ENCODE results near the gene MYBBP1A.

The MYBBP1A gene

DNA sequence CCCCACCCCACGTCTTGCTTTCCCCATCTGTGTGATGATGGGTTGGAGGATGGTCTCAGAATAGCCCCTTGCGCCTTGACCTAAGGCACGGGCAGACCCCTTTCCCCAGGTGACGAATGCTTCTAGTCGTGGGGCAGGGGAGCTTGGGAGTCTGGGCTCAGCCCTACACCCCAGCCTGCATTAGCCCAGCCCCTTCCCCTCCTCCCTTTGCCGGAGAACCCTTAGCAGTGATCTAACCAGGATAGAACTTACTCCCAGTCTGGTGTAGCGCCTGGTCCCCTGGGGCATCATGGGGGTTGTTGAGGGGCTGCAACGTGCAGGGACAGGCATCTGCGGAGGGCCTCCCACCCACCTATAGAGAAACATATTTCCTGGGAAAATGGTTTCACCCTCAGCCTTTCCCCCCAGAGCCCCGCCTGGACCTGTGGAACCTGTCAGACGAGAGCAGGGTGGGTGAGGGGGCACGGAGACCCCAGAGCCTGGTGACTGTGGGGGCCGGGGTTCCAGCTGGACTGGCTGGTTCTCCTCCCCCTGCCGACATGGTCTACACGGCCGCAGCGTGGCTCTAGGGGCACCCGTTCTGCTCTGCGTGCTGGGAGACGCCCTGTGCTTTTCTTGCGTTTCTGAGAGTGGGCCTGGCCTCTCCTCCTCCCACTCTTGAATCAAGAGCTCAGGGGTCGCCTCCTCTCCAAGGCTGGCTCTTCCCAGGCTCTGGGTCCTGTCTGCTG, 33.9 kb upstream of the MYBBP1A start:
- TF ChIP-seq, protein P1, sequence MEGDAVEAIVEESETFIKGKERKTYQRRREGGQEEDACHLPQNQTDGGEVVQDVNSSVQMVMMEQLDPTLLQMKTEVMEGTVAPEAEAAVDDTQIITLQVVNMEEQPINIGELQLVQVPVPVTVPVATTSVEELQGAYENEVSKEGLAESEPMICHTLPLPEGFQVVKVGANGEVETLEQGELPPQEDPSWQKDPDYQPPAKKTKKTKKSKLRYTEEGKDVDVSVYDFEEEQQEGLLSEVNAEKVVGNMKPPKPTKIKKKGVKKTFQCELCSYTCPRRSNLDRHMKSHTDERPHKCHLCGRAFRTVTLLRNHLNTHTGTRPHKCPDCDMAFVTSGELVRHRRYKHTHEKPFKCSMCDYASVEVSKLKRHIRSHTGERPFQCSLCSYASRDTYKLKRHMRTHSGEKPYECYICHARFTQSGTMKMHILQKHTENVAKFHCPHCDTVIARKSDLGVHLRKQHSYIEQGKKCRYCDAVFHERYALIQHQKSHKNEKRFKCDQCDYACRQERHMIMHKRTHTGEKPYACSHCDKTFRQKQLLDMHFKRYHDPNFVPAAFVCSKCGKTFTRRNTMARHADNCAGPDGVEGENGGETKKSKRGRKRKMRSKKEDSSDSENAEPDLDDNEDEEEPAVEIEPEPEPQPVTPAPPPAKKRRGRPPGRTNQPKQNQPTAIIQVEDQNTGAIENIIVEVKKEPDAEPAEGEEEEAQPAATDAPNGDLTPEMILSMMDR (IDR thresholded peaks at IDR 0.05; ENCODE audit: low read depth, low read length, poor library complexity, severe bottlenecking): no peak
- TF ChIP-seq EZH2phosphoT487 (IDR thresholded peaks at IDR 0.05; ENCODE audit: borderline replicate concordance, low read length): no peak
- no peaks in the 10 kb centered on the region for H3K9me3 ChIP-seq (ENCODE audit: control insufficient read depth, insufficient read depth, low read length)
- no peak overlapping the region for H3K27ac ChIP-seq (ENCODE audit: low read depth, low read length)
- H3K9me2 ChIP-seq (replicated peaks; ENCODE audit: control insufficient read depth, low read length): no peaks in the 10 kb centered on the region
- H3K4me3 ChIP-seq (ENCODE audit: low read length): no peak overlapping the region
- H3F3A ChIP-seq (ENCODE audit: control insufficient read depth, insufficient read depth): no peaks in the 10 kb centered on the region
- no peaks in the 10 kb centered on the region for H3K4me1 ChIP-seq (ENCODE audit: control insufficient read depth, low read length)
- H3K36me3 ChIP-seq (ENCODE audit: control insufficient read depth, low read length): no peaks in the 10 kb centered on the region
- H3K27me3 ChIP-seq (ENCODE audit: control insufficient read depth, low read length): peaks cover 31% of the 10 kb centered on the region
- no peaks in the 10 kb centered on the region for H4K20me1 ChIP-seq (ENCODE audit: control insufficient read depth, insufficient read depth, low read depth, low read length)
- no peaks in the 10 kb centered on the region for H3K79me2 ChIP-seq (ENCODE audit: control insufficient read depth, low read length)
- no peak overlapping the region for H3K4me2 ChIP-seq (ENCODE audit: low read length)

DNA sequence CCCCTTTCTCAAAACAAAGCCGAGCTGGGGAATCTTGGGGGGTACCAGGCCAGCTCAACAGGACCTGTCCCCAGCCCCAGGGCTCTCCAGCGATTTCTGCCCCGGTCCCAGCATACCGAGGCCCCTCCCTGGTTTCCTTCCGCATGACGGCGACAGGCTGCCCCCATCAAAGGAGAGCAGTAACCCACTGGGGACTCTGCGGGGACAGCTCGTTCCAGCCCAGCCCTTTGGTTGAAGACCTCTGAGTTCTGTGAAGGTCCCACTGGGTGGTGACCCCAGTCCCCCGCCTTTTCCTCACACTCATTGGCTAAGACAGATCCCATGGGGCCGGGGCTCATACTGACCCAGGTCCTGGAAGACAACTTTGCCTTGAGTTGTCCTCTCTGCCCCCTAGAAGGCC, 33.2 kb upstream of the MYBBP1A start:
- H3F3A ChIP-seq (ENCODE audit: control insufficient read depth, insufficient read depth): no peaks in the 10 kb centered on the region
- H3K4me2 ChIP-seq (ENCODE audit: low read length): no peak overlapping the region
- H4K20me1 ChIP-seq (ENCODE audit: control insufficient read depth, insufficient read depth, low read depth, low read length): no peaks in the 10 kb centered on the region
- no peak overlapping the region for H3K27ac ChIP-seq (ENCODE audit: low read depth, low read length)
- H3K9me3 ChIP-seq (ENCODE audit: control insufficient read depth, insufficient read depth, low read length): no peaks in the 10 kb centered on the region
- no peaks in the 10 kb centered on the region for H3K36me3 ChIP-seq (ENCODE audit: control insufficient read depth, low read length)
- H3K79me2 ChIP-seq (ENCODE audit: control insufficient read depth, low read length): no peaks in the 10 kb centered on the region
- no peaks in the 10 kb centered on the region for H3K9me2 ChIP-seq (replicated peaks; ENCODE audit: control insufficient read depth, low read length)
- H3K4me3 ChIP-seq (ENCODE audit: low read length): no peak overlapping the region
- H3K4me1 ChIP-seq (ENCODE audit: control insufficient read depth, low read length): no peaks in the 10 kb centered on the region
- TF ChIP-seq, protein P1 (IDR thresholded peaks at IDR 0.05; ENCODE audit: low read depth, low read length, poor library complexity, severe bottlenecking): no peak
- TF ChIP-seq EZH2phosphoT487 (IDR thresholded peaks at IDR 0.05; ENCODE audit: borderline replicate concordance, low read length): no peak
- peaks cover 37% of the 10 kb centered on the region for H3K27me3 ChIP-seq (ENCODE audit: control insufficient read depth, low read length)

- Histone ChIP-seq H3K79me2 (ENCODE audit: control insufficient read depth, low read length) (no peaks in the 10 kb centered on the region), H3K4me3 (ENCODE audit: low read length) (no peak overlapping the region), H3F3A (ENCODE audit: control insufficient read depth, insufficient read depth) (no peaks in the 10 kb centered on the region), H4K20me1 (ENCODE audit: control insufficient read depth, insufficient read depth, low read depth, low read length) (no peaks in the 10 kb centered on the region), H3K36me3 (ENCODE audit: control insufficient read depth, low read length) (no peaks in the 10 kb centered on the region), H3K27me3 (ENCODE audit: control insufficient read depth, low read length) (peaks cover 42% of the 10 kb centered on the region), H3K27ac (ENCODE audit: low read depth, low read length) (no peak overlapping the region), H3K9me3 (ENCODE audit: control insufficient read depth, insufficient read depth, low read length) (no peaks in the 10 kb centered on the region), H3K4me1 (ENCODE audit: control insufficient read depth, low read length) (no peaks in the 10 kb centered on the region), H3K4me2 (ENCODE audit: low read length) (no peak overlapping the region), H3K9me2 (replicated peaks; ENCODE audit: control insufficient read depth, low read length) (no peaks in the 10 kb centered on the region)
- TF ChIP-seq EZH2phosphoT487 (IDR thresholded peaks at IDR 0.05; ENCODE audit: borderline replicate concordance, low read length): no peak
- TF ChIP-seq, protein P1 (IDR thresholded peaks at IDR 0.05; ENCODE audit: low read depth, low read length, poor library complexity, severe bottlenecking): no peak
Measured at GRCh38 chr17:4587803-4588202, 32.6 kb upstream of the MYBBP1A start.

All from DOHH2 (cell line).